PC-3 (cell line): ENCODE data around the gene ASB7. TPM values are rescaled to one million over a fixed set of nuclear protein-coding genes. Genes with fewer than 3 reads are reported as not detected.

ENCODE experiments used
- ATAC-seq: fragments of 200-7000 bp; cut with Tn5 transposase; 2 replicates; pipeline ENCODE4 v1.9.1; 2020; ENCODE audit warnings: mild to moderate bottlenecking, moderate library complexity
- BruUV-seq: library from RNA; stranded (reverse); fragments of 400-500 nt; replicated peaks from 2 replicates; lab custom pipeline; 2021; lab: Mats Ljungman, UMichigan
- CTCF ChIA-PET: fragments of 300-600 bp; sonication (Branson Sonifier 250); formaldehyde crosslinking; loops from one replicate; lab custom pipeline; 2022; ENCODE audit warnings: antibody characterized with exemption; lab: Charles Lee
- POLR2A ChIA-PET: fragments of 300-600 bp; sonication (Branson Sonifier 250); formaldehyde crosslinking; loops from one replicate; lab custom pipeline; 2022; ENCODE audit warnings: antibody characterized with exemption; ENCODE audit not compliant: unreplicated experiment; lab: Charles Lee
- DNase-seq: peaks from one replicate; pipeline ENCODE4 v3.0.0-alpha.2; 2015
- H2AFZ ChIP-seq: fragments of 300-600 bp; sonication (generic); 2 replicates; pipeline ENCODE4 v1.6.0; 2016; ENCODE audit warnings: antibody characterized with exemption, low read length
- H3F3A ChIP-seq: fragments of 300-600 bp; sonication (generic); one replicate; pipeline ENCODE4 v1.6.0; 2017; ENCODE audit warnings: antibody characterized with exemption, low read length, control low read depth, mild to moderate bottlenecking; ENCODE audit not compliant: unreplicated experiment
- H3K27ac ChIP-seq: fragments of 300-600 bp; sonication (generic); 2 replicates; pipeline ENCODE4 v1.5.1; 2016; ENCODE audit warnings: mild to moderate bottlenecking, low read length
- H3K27me3 ChIP-seq: fragments of 300-600 bp; sonication (generic); 2 replicates; pipeline ENCODE4 v1.6.1; 2016; ENCODE audit warnings: low read length, mixed read lengths
- H3K36me3 ChIP-seq: fragments of 300-600 bp; sonication (generic); 2 replicates; pipeline ENCODE4 v1.6.1; 2016; ENCODE audit warnings: low read depth, mixed run types, low read length, mixed read lengths
- H3K4me1 ChIP-seq: fragments of 300-600 bp; sonication (generic); 2 replicates; pipeline ENCODE4 v1.5.1; 2016; ENCODE audit warnings: low read length; ENCODE audit not compliant: insufficient read depth
- H3K4me2 ChIP-seq: fragments of 300-600 bp; sonication (generic); 2 replicates; pipeline ENCODE4 v1.6.0; 2016; ENCODE audit warnings: low read length
- H3K4me3 ChIP-seq: fragments of 300-600 bp; sonication (generic); 2 replicates; pipeline ENCODE4 v1.5.1; 2016; ENCODE audit warnings: mild to moderate bottlenecking, low read length, mixed read lengths
- H3K79me2 ChIP-seq: fragments of 300-600 bp; sonication (generic); 2 replicates; pipeline ENCODE4 v1.6.1; 2017; ENCODE audit warnings: low read length, mixed read lengths
- H3K9ac ChIP-seq: fragments of 300-600 bp; sonication (generic); 2 replicates; pipeline ENCODE4 v1.6.0; 2016; ENCODE audit warnings: mild to moderate bottlenecking, low read length
- H3K9me2 ChIP-seq: fragments of 300-600 bp; sonication (generic); replicated peaks from 2 replicates; pipeline ENCODE4 v1.6.1; 2016; ENCODE audit warnings: mixed run types, low read length, mixed read lengths
- H3K9me3 ChIP-seq: fragments of 300-600 bp; sonication (generic); 2 replicates; pipeline ENCODE4 v1.6.1; 2016; ENCODE audit warnings: low read length, mixed read lengths
- H4K20me1 ChIP-seq: fragments of 300-600 bp; sonication (generic); 2 replicates; pipeline ENCODE4 v1.6.1; 2016; ENCODE audit warnings: low read length, mixed read lengths
- CTCF ChIP-seq: fragments of 300-600 bp; sonication (generic); conservative IDR thresholded peaks from 2 replicates; pipeline ENCODE4 v1.5.1; 2017; ENCODE audit warnings: antibody characterized with exemption, low read depth, mild to moderate bottlenecking, low read length
- EZH2 ChIP-seq: fragments of 300-600 bp; sonication (generic); IDR thresholded peaks from one replicate; pipeline ENCODE4 v1.6.1; 2017; ENCODE audit warnings: antibody characterized with exemption, mild to moderate bottlenecking, low read length; ENCODE audit not compliant: unreplicated experiment
- EZH2phosphoT487 ChIP-seq: fragments of 300-600 bp; sonication (generic); IDR thresholded peaks from 2 replicates; pipeline ENCODE4 v1.6.1; 2018; ENCODE audit warnings: mild to moderate bottlenecking, antibody characterized with exemption, low read length, borderline replicate concordance
- intact Hi-C: fragments of 100-400 bp; cut with micrococcal nuclease; formaldehyde crosslinking; loops from 2 replicates; pipeline ENCODE4 v1.9.0; 2023
- total RNA-seq: library from RNA; depleted of rRNA; stranded (reverse); fragments of >200 nt; gene quantifications from 2 replicates; pipeline ENCODE4 v1.2.3, GENCODE V29; 2014

The ASB7 gene
- total RNA-seq, 1 experiment from 2014 or later: 7.8 TPM

DNA sequence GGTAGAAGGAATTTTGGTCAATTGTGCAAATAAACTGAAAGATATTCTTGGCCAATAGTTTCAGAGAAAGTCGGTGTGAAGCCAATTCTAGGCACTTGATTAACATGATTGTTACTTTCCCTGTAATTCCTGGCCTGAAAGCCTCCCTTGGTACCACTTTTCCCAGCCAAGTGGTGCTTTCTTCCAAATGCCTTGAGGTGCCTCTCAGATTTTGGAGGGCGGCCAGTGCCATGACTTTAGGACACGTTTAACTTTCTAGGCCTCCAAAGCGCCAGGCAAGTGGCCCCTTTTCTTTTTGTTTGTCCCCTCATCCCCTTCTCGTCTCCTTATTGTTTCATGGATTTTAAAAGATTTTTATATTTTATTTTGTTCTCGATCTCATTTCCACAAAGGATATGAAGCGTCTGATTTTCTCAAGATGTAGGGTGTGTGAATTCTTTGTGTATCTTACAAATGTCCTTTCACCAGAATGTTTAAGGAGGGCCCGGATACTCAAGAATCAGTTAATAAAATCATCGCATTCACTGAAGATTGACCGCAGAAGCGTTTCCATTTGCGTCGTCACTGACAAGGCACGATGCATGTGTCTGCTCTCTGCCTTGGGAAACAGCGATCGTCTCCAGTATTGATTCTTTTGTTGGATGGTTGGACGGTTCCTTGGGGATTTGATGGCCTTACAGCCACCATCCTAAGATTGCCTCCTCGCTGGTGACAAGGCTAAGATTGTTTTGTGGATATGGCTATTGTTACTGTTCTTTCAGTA, 87.8 kb downstream of the ASB7 start:
- Histone ChIP-seq H3K36me3 (no peaks in the 10 kb centered on the region), H4K20me1 (no peaks in the 10 kb centered on the region), H3K79me2 (peaks cover 9% of the 10 kb centered on the region), H3K4me3 (no peak overlapping the region), H3K4me2 (no peak overlapping the region), H3K9me2 (no peaks in the 10 kb centered on the region), H2AFZ (no peak overlapping the region), H3K9me3 (no peaks in the 10 kb centered on the region), H3K9ac (no peak overlapping the region), H3K4me1 (peaks cover 57% of the 10 kb centered on the region), H3F3A (peaks cover 9% of the 10 kb centered on the region), H3K27me3 (no peaks in the 10 kb centered on the region), H3K27ac (peak overlapping the region; percentile 100)
- ChIA-PET POLR2A (no interaction called here), CTCF (no interaction called here)
- no peak for DNase-seq
- BruUV-seq: no TSS peak
- TF ChIP-seq CTCF (no peak), EZH2 (no peak), EZH2phosphoT487 (no peak)
- intact Hi-C loops: no loop called here
- no peak for ATAC-seq

- Histone ChIP-seq H3K4me1 (peaks cover 54% of the 10 kb centered on the region), H2AFZ (no peak overlapping the region), H3K4me3 (no peak overlapping the region), H3K36me3 (no peaks in the 10 kb centered on the region), H3K27ac (no peak overlapping the region), H3K9me3 (no peaks in the 10 kb centered on the region), H3K79me2 (peaks cover 6% of the 10 kb centered on the region; the same call in 1 of the 2 replicates), H3K9me2 (no peaks in the 10 kb centered on the region), H3K27me3 (no peaks in the 10 kb centered on the region), H3F3A (peaks cover 9% of the 10 kb centered on the region), H3K9ac (no peak overlapping the region), H3K4me2 (no peak overlapping the region), H4K20me1 (no peaks in the 10 kb centered on the region)
- POLR2A ChIA-PET: no interaction called here
- CTCF ChIA-PET: no interaction called here
- ATAC-seq (no peak), DNase-seq (no peak)
- TF ChIP-seq EZH2 (no peak), EZH2phosphoT487 (no peak), CTCF (no peak)
- BruUV-seq: no TSS peak
- intact Hi-C loops: no loop called here
Measured at GRCh38 chr15:100690795-100691158, 88.4 kb downstream of the ASB7 start.

- H4K20me1 ChIP-seq: no peaks in the 10 kb centered on the region
- H3K79me2 ChIP-seq: peaks cover 2% of the 10 kb centered on the region; the same call in 1 of the 2 replicates
- POLR2A ChIA-PET: no interaction called here
- CTCF ChIA-PET: no interaction called here
- peaks cover 5% of the 10 kb centered on the region for H3F3A ChIP-seq
- H3K9ac ChIP-seq: no peak overlapping the region
- peaks cover 4% of the 10 kb centered on the region; the same call in 1 of the 2 replicates for H3K36me3 ChIP-seq
- BruUV-seq: no TSS peak
- H3K27ac ChIP-seq: no peak overlapping the region
- no peak for DNase-seq
- no peaks in the 10 kb centered on the region for H3K27me3 ChIP-seq
- H3K4me3 ChIP-seq: no peak overlapping the region
- no peak overlapping the region for H3K4me2 ChIP-seq
- H3K4me1 ChIP-seq: peaks cover 49% of the 10 kb centered on the region
- no peak for ATAC-seq
- H3K9me3 ChIP-seq: no peaks in the 10 kb centered on the region
- TF ChIP-seq EZH2: no peak
- no peak for TF ChIP-seq CTCF
- TF ChIP-seq EZH2phosphoT487: no peak
- H2AFZ ChIP-seq: no peak overlapping the region
- intact Hi-C loops: no loop called here
- no peaks in the 10 kb centered on the region for H3K9me2 ChIP-seq
Measured at GRCh38 chr15:100691321-100691720, 88.9 kb downstream of the ASB7 start.
